ENCODE results near the gene FOLH1.
"Not testable (repeated sequence)": the region's sequence is repeated elsewhere in the genome, so short reads cannot be mapped to it uniquely, and the experiment has no call there.

FOLH1 gene

DNA sequence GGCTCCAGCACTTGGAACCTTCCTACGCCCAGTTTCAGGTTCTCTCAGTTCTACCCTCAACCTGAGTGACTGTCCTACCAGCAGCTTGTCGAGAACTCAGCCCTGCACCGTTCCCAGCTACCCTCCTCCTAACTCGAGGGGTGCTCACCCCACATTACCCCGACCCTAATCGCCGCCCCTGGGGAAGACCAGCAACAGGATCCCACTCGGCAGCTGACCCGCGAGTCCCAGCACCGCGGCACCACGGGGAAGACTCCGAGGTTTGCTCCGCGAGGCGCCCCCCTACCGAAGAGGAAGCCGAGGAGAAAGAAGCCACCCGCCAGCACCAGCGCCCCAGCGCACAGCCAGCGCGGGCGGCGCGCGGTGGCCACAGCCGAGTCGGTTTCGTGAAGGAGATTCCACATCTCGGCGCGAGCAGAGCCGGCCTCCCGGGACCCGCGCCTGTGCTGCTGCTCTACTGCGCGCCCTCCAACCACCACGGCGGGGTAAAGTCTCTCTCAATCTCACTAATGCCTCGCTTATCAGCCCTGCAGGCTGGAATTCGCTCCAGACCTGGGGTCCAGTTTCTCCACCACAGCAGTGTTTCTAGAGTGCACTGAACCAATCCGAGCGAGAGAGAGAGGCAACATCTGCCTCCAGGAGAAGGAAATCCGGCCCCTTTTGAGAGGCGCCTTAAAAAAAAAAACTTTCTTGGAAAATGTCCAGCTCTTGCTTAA lies at the start of gene FOLH1:
Gene FOLH1, minus strand, starts transcription at position 597 of the 716 bp plus-strand sequence. Its CDS starts 193 bp downstream, at position 404.
- no peak for DNase-seq

DNA sequence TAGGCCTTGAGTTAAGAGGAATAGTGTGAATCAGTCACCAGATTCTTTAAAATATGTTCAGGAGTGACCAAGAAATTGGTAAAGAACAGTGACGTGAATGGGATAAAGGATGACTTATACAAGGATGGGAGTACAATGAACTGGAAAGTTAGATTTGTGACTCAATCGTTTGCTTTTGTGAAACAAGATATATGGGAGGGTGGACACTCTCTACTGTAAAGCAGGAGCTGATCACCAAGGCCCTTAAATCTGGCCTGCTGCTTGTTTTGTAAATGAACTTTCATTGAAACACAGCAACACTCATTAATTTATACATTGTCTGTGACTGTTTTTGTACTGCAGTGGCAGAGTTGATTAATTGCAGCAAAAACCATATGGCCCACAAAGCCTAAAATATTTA lies 46.7 kb upstream of the FOLH1 start:
- not testable (repeated sequence) for DNase-seq

DNA sequence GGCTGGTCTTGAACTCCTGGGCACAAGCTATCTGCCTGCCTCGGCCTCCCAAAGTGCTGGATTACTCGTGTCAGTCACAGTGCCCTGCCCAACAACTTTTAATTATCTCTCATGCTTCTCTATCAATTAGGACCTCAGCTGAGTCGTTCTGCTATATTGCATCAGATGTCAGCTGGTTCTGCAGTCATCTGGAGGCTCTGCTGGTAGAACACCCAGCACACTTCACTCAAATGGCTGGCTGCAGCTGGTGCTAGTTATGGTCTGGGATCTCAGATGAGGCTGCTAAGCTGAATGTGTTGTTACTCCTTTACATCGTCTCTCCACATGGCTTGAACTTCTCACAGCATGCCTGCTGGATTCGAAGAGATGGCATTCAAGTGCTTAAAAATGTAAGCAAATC lies 42.8 kb upstream of the FOLH1 start:
- not testable (repeated sequence) for DNase-seq

DNA sequence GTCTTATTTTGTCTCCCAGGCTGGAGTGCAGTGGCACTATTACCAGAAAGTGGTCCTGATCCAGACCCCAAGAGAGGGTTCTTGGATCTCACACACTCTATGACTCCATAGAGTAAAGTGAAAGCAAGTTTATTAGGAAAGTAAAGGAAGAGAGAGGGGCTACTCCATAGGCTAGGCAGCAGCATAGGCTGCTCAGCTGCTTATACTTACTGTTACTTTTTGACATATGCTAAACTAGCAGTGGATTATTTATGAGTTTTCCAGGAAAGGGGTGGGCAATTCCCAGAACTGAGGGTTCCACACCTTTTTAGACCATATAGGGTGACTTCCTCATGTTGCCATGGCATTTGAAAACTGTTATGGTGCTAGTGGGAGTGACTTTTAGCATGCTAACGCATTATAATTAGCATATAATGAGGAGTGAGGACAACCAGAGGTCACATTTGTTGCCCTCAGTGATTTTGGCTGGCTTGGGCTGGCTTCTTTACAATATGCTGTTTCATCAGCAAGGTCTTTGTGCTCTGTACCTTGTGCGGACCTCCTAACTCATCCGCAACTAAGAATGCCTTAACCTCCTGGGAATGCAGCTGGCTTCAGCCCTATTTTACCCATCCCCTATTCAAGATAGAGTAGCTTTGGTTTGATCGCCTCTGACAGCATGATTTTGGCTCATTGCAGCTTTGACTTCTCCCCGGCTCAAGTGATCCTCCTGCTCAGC lies 42.2 kb upstream of the FOLH1 start:
- not testable (repeated sequence) for DNase-seq

DNA sequence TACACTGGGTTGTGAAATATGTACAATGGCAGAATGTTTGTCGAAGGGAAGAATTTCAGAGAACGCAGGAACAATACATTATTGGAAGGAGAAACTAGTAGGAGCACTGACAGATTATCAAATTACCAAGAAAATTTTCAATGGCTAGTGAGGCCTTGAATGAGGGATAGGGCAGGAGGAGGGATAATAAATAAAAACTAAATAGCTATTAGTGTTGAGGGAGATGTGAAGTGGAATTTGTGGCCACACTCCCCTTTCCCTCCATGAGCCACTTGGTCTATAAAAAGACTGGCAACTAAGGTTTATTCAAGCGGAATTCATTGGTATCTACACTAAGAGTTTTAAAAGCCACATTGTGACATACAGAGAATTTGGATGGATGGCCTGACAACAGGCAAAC lies 41.0 kb upstream of the FOLH1 start:
- DNase-seq = not testable (repeated sequence)

DNA sequence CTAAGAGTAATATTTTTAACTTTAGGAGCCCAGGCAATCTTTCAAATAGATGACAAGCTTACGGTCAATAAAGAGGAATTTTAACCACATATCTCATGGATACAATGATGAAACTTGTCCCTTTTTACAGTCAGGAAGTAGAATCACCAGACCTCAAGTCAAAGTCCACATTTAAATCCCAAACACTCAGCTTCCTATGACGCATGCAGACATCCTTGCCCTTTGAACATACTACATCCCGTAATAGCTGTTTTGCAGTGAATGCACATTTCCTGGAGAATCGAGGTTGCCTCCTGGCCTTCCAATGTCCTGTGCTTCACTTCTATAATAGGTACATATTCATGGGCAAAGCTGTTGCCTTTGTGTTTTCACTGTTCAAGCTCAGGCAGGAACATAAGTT lies 25.3 kb upstream of the FOLH1 start:
- not testable (repeated sequence) for DNase-seq

DNA sequence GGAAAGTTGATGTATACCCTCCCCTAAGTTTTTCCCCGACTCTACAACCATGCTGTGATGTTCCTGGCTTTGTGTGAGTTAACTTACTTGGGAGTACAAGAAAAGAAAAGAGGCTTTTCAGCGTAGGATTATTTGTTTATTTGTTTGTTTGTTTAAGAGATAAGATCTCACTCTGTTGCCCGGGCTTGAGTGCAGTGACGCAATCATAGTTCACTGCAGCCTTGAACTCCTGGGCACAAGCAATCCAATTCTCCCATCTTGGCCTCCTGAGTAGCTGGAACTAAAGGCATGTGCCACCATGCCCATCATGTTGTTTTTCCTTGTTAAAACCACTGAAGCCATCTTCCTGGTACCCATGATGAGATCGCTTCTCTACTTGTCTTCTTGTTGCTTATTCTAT lies 24.6 kb upstream of the FOLH1 start:
- not testable (repeated sequence) for DNase-seq

DNA sequence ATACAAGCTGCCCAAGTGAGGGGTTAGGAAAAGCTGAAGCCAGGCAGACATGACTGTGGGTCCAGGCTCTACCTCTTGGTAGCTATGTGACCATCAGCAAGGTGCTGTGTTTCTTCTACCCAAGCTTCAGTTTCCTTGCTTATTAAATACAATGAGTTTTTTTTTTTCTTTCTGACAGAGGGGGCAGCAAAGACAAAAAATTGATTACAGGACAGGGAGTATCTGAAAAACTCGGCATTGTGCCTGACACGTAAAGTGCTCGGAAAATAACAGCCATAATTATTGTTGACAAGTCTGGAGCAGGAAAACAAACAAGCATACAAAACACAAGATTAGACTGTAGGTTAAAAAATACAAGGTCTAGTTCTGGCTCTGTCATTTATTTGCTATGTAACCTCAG lies 23.3 kb upstream of the FOLH1 start:
- not testable (repeated sequence) for DNase-seq

DNA sequence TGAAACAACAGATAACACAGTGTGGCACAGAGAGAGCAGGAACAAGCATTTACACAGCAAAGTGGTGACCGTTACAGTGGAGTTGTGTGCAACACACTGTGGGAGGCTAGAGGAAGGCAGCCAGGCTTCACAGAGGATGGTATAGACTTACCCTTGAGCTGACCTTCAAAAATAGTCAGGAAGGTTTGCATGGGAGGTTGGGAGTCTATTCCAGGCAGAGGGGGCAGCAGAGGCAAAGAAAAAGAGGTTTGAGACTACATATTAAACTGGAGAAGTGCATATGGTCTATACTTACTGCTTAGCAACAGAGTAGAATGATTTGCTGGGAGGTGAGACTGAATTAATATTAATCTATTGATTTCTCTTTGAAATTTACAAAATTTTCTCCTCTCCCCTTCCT lies 22.1 kb upstream of the FOLH1 start:
- peak in 1 of 2 experiments; percentile 2 for DNase-seq

DNA sequence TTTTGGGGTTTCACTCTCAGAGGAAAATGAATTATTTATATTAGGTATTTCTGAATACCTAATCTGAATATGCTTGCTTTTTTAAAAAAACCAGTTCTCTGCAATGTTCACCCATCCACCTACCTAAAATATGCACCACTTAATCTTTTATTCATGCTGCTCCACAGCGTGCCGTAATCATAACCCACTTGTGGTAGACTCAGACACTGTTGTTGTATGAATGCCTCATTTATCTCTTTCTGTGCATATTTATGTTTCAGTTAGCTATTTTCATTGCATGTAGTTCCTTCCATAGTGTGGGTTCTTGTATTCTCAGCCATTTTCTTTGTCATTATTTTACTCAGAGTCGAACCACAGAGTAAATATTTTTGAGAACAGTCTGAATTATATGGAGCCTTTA lies 21.6 kb upstream of the FOLH1 start:
- DNase-seq = not testable (repeated sequence)

DNA sequence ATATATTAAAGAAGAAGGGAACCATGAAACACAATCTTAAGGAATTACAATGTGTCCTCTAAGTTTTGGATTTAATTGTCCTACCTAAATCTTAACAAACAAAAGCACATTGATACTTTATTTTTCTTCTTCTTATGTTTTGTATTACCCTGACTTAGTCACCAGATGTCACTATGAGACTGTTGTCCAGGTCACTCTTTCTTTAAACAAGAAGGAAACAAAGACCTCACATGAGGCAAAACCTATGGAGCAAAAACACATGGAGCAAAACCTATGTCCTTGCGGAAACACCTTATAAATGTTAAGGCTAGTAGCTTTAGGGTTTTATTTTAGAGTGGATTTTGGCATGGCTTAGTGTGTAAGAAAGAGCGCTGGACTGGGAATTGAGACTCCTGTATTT lies 20.7 kb upstream of the FOLH1 start:
- not testable (repeated sequence) for DNase-seq

DNA sequence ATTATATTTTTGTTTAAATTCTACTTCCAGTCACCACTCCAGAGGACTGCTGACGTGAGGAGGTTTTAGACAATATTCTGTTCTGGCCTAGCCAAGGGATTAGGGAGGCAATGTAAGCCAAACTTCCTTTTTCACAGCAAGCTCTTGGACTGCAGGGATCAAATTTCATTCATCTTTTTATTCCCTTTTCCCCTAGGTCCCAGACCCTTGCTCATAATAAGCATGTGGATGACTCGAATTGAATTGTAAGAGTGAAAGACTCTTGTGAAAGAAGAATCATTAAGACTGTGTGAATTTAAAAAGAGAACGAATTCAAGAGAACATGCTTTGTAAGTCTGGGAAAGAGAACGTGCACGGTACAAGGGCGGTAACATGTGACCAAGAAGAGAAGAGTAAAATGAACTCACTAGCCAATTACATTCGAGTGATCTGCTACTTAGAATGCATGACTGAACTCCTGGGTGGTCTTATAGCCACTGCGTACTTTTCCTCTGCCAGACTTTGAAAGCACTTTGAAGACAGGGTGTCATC lies 16.9 kb upstream of the FOLH1 start:
- DNase-seq = not testable (repeated sequence)

DNA sequence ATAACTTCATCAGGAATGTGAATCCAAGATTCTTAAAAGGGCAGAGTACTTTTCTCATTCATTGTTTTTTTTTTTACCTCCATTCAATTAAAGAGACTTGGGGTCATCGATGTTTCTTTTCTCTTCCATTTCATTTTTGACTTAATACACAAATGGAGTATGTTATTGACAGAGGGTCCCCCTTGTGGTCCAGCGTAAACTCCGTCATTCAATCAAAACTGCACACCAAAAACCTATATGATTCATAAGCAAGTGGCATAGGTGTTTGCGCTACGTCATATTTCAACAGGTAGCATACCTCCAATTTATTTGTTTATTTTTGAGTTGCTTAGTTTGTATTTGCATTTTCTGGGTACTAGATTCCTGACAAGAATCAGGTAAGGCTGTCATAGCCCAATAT lies 12.7 kb upstream of the FOLH1 start:
- no peak for DNase-seq

DNA sequence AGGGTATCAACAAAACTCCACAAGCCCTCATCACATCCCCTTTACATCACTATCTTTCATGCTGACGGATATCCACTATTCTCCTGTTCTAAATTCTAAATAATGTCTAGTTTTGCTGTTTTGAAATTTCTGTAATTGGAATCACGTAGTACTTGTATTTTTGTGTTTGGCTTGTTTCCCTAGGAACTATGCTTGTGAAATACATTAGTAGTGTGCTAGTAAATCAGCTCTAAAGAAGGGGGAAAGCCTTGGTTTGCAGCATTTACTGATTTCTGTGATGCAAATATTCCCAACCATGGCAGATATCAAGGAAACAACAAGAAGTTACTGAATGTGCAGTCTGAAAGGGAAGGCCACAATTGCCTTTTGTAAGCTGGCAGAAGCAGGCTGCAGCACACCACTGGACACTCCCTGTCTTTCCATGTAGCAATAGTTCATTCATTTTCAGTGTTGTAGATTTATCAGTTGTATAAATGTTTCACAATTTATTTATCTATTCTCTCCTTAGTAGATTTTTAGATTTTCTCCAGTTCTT lies 4.7 kb upstream of the FOLH1 start:
- no peak for DNase-seq

DNA sequence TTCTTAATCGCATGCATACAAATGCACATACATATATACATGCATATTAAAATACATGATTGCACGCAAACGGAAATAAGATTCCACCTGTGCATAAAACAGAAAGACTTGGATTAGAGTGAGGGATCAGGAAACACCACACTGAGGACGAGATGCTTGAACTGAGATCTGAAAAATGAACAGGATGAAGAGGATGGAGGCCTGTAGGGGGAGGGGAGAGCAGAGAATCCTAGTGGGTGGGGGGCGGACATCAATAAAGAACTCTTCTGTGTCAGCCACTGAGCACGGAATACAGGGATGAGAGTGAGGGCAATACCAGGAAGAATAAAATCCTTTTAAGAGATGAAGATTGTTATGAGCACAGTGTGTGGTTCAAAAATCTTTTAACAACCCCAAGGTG lies 1.4 kb downstream of the FOLH1 start:
- DNase-seq = not testable (repeated sequence)

DNA sequence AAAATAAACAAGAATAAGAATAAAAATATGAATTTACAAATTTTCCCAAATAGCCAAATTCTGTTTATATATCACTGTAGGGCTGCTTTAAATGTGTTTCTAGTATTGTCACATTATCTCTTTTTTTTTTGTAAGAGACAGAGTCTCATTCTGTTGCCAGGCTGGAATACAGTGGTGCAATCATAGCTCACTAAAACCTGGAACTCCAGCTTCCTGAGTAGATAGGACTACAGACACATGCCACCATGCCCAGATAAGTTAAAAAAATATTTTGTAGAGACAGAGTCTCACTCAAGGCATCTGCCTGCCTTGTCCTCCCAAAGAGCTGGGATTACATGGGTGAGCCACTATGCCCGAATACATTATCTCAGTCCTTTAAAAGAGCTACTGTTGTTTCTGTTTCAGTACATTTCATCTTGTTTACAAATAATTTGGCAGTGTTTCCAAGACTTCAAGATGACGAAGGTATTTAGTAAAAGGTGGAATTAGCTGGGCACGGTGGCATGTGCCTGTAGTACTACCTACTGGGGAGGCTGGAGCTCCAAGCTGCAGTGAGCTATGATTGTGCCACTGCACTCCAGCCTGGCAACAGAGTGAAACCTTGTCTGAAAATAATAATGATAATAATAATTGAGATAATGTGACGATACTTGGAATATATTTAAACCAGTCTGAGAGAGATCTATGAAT lies 6.0 kb downstream of the FOLH1 start:
- no peak for DNase-seq

DNA sequence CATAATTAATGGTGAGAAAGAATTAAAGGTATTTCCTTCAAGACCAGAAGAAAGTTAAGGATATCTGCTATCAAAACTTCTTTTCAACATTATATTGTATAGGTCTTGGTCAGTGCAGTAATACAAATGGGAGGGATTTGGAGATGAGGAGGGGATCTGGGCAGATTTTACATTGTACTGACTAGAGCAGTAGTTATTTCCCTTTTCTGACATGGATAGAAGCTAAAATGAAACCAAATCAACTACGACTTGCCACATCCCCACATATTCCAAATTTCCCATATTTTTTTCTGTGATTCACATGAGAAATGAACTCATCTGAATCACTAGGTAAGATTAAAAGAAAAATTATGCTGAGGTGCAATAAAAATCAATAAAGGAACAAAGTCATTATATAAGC lies 11.6 kb downstream of the FOLH1 start:
- not testable (repeated sequence) for DNase-seq

DNA sequence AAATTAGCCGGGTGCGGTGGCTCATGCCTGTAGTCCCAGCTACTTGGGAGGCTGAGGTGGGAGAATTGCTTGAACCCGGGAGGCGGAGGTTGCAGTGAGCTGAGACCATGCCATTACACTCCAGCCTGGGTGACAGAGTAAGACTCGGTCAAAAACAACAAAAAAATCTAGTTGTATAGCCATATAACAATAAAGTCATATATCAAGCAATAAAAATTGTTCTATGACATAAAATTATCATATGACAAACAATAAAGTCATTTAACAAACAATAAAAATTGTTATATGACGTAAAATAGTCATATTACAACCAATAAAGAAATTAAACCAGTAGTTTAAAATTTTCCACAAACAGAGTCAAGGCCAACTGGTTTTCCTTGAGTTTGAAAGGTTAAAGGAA lies 12.4 kb downstream of the FOLH1 start:
- DNase-seq = not testable (repeated sequence)

DNA sequence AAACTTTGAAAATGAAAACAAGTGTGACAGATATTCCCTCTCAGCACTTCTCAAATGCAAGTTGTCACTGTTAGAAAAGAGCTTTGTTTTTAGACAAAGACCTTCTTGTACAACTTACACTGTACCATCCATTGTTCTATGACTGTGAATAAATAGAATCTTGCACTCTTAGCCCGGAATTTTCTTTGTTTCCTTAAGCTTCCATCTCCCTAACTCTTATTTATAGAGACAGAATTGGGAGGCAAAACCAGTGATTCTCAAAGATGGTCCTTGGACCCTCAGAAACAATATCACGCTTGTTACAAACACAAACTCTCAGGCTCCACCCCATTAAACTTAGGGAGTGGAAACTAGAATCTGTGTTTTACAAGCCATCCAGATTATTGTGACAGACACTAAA lies 18.1 kb downstream of the FOLH1 start:
- not testable (repeated sequence) for DNase-seq

DNA sequence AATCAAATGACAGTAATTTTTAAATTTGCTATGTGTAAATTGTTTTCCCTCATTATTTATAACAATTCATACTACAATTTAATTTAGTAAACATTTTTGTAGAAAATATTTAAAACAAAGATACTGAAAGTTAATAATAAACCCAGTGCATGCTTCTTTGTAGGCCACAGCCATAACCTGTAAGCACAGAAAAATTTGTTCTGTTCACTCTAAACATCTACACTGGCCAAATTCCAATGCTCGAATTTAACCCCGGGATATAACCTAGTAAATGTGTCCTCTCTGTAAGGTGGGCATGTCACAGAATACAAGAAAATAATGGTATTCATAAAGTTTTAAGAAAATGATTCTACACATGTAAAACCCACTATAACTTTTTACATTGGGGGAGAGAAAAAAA lies 22.2 kb downstream of the FOLH1 start:
- DNase-seq = not testable (repeated sequence)

DNA sequence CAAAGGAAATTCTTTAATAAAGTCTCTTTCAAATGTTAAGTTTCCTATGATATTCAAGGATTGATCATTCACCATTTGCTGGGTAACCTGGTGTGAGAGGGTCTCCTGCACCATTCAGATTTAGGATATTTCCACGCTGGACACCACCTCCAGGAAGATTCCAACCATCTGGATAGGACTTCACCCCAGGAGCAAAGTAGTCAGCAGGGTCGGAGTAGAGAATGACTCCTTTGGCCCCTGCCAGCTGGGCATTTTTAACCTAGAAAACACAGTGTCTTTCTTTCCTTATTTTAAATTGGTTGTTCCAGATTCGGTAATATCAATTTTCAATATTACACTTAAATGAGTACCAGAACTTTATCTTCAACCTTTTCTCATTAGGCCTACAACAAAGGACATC lies 22.8 kb downstream of the FOLH1 start:
- DNase-seq = not testable (repeated sequence)

DNA sequence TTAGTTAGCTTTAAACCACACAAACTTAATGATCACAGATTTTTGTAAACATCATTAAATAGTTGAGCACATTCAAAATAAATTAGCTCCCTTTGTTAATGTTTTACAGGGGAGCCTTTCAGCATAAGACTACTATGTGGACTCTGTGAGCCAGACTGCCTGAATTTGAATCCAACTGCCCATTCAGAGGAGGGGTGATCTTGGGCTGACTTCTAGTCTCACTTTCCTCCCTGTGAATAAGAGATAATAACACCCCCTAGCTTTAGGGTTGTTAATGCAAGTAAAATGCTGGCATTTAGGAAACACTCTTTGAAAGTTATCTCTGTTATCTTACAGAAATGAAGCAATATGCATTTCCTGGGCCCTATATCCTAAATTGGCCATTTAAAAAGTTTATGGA lies 23.6 kb downstream of the FOLH1 start:
- not testable (repeated sequence) for DNase-seq

DNA sequence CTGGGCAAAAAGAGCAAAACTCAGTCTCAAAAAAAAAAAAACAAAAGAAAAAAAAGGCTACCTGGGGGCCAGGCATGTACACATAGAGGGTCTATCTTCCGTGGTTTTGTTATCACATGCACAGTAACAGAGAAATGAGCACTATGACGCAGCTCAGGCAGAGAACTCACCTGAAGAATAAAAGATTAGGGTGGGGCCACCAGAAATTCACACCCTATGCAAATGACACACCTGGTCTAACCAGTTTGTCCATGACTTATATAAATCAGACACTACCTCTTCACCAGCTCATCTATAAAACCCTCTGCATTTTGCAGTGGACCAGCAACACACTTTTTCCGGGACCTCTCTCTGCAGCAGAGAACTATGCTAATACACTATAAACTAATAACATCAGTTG lies 30.5 kb downstream of the FOLH1 start:
- DNase-seq = not testable (repeated sequence)

All from NCI-H524 (cell line).